Tibial nerve (tissue), 4 donors: ENCODE data around the gene BEX1.

ENCODE experiments used
- EP300 ChIP-seq, 2 donors: sonication (generic); formaldehyde crosslinking; IDR thresholded peaks; one replicate each; pipeline ENCODE4 v1.6.1; 2017; ENCODE audit warnings: antibody characterized with exemption in 2 of 2, mild to moderate bottlenecking in 1 of 2
- TF ChIP-seq, protein P1 (sequence below), 5 experiments: fragments of 200-600 bp in 3 of 5; fragments of 450-650 bp in 2 of 5; sonication (generic) in 3 of 5; IDR thresholded peaks; one replicate each; pipeline ENCODE4 v1.5.1; 2016 to 2019; ENCODE audit warnings: antibody characterized with exemption in 5 of 5, mild to moderate bottlenecking in 3 of 5, moderate library complexity in 2 of 5

DNA sequence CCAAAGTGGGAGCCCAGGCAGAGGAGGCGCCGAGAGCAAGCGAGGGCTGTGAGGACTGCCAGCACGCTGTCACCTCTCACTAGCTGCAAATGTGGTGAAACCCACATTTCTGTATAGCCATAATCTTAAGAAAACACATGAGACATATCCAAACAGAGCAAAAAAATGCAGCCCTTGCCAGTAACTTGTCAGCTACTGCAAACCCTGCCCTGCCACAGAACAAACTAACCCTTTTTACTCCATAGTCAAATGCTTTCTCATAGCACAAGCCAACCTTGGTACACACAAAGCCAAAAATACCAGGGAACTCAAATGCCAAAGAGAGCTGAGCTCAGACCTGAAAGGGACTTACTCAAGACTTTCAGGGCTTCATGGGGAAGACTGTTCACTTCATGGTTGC, 43.9 kb upstream of the BEX1 start:
- TF ChIP-seq, protein P1, sequence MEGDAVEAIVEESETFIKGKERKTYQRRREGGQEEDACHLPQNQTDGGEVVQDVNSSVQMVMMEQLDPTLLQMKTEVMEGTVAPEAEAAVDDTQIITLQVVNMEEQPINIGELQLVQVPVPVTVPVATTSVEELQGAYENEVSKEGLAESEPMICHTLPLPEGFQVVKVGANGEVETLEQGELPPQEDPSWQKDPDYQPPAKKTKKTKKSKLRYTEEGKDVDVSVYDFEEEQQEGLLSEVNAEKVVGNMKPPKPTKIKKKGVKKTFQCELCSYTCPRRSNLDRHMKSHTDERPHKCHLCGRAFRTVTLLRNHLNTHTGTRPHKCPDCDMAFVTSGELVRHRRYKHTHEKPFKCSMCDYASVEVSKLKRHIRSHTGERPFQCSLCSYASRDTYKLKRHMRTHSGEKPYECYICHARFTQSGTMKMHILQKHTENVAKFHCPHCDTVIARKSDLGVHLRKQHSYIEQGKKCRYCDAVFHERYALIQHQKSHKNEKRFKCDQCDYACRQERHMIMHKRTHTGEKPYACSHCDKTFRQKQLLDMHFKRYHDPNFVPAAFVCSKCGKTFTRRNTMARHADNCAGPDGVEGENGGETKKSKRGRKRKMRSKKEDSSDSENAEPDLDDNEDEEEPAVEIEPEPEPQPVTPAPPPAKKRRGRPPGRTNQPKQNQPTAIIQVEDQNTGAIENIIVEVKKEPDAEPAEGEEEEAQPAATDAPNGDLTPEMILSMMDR (IDR thresholded peaks at IDR 0.05): no peak
- TF ChIP-seq EP300 (IDR thresholded peaks at IDR 0.05): no peak
